SHP77 treated with DMSO at 0.1 percent for 48 hours (cell line): ENCODE measurements around the gene ARF1.

ENCODE experiments used
- DNase-seq: peaks from one replicate; lab custom pipeline; 2025; lab: John Stamatoyannopoulos, UW

ARF1 gene

GRCh38 chr1:228088586-228089498, 6.3 kb downstream of the ARF1 start:
- DNase-seq, result no peak

DNA sequence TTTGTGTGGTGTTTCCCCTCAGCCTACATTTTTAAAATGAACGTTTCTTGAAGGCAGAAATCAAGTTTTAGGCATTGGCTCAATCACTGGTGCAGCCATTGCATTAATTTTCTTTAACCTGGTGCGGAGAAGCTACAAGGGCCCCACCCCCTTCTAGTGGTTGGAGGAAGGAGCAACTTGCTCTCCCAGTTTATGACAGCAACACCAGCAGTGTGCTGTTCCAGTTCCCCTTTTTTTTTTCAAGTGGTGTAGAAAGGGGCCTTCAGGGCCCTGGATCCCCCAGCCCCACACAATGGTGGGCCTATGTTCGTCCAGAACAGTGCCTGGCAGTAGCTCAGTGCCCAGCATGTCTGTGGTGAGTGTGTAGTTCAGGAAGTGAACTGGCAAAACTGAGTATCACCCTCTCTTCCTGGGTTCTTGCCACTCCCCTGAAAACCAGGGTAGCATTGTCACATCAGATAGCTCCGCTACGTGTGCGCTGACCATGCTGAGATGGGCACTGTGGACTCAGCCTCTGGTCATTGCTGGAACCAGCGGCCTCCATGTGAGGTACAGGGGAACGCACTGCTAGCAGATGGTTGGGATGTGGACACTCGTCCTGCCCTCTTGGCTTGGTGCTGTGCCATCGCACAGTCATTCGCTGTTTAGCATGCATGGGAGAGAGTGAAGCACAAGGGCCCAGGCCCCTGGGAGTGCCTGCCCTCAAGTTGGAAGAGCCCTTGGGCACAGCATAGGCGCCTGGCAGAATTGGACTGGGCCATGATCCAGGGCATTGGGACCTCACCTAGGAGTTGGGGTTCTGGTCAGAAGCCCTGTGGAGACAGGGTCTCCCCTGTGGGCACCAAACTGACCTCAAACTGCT, 7.2 kb downstream of the ARF1 start:
- DNase-seq, result no peak

GRCh38 chr1:228090613-228091081, 8.1 kb downstream of the ARF1 start:
- DNase-seq, result no peak

GRCh38 chr1:228091084-228091483, 8.6 kb downstream of the ARF1 start:
- DNase-seq, result no peak

- no peak for DNase-seq
These were observed 10.0 kb downstream of the ARF1 start for GRCh38 chr1:228092342-228093049.

GRCh38 chr1:228093050-228093906, 10.8 kb downstream of the ARF1 start:
- DNase-seq, result no peak

DNA sequence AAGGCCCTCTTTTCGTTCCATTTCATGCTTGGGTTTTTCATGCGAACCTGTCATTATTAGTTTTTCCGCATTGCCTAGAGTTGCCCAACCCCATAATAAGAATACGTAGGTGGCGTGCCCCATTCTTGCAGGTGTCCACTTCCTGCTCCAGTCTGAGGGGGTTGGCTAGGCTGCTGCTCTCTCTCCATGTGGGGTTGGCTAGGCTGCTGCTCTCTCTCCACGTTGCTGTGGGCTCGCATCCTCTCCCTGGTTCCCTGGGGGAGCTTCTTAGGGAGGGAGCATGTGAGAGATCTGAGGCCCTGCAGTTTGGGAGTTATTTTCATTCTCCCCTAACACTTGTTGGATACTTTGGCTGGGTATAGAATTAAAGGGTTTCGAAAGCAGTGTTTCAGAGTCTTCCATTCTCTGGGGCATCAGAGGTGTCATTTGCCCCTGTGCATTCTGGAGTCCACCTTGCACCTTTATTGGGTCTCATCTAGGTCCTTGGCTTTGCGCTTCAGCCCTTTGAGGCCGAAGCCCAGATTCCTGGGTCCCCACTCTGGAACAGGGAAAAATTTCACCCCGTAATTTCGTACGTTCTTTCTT, 12.0 kb downstream of the ARF1 start:
- DNase-seq, result no peak

GRCh38 chr1:228095161-228095560, 12.7 kb downstream of the ARF1 start:
- no peak for DNase-seq

DNA sequence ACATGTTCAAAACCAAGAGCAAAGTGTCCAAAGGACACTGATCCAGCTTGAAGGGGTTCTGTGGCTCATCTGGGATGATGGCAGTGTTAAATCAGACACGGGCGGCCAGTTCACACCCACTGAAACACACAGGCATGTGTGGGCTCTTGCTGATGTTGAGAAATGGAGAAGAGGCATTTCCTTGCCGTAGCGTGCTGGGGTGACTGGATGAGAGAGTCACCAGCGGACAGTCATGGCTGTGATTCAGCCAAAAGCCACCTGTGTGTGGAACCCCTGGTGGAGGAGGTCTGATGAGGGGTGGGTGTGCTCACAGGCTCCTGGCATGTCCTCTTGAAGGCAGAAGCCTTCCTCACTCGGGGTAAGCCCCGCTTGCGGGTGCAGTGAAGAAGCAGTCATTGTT, 13.4 kb downstream of the ARF1 start:
- DNase-seq, result no peak

DNA sequence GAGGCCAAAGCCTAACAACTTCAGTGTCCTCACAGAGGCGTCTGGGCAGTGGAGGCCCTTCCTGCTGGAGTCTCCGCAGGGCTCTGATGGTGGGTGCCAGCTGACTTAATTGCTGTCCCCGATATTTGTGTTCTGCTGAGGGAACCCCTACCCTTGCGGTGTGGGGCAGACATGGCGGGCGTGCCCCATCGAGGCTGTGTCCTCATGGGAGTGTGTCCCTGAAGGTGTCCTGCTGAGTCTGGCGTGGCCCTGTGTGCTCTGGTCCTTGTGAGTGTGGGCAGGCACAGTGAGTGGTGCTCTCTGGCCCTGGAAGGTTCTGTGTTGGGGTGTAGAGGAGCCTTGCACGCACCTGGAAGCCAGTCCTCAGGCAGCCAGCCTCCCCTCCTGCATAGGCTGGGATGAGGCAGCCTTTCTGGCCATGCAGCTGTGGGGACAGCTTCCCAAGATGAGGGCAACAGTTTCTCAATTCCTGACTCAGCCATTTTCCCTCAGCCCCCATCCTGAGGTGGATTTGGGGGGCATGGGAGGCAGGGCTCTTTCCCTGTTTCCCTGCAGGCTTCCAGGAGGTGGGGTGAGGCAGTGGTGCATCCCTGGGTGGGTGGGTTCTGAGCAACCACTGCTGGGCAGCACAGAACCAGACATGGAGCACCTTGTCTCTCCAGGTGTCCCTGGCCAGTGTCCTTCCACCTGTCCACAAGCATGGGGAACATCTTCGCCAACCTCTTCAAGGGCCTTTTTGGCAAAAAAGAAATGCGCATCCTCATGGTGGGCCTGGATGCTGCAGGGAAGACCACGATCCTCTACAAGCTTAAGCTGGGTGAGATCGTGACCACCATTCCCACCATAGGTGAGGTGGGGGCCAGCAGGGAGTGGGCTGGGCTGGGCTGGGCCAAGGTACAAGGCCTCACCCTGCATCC, 14.2 kb downstream of the ARF1 start:
- no peak for DNase-seq

- no peak for DNase-seq
These were observed 15.0 kb downstream of the ARF1 start for GRCh38 chr1:228097333-228098081.

GRCh38 chr1:228098323-228098931, 15.9 kb downstream of the ARF1 start:
- DNase-seq, result no peak

DNA sequence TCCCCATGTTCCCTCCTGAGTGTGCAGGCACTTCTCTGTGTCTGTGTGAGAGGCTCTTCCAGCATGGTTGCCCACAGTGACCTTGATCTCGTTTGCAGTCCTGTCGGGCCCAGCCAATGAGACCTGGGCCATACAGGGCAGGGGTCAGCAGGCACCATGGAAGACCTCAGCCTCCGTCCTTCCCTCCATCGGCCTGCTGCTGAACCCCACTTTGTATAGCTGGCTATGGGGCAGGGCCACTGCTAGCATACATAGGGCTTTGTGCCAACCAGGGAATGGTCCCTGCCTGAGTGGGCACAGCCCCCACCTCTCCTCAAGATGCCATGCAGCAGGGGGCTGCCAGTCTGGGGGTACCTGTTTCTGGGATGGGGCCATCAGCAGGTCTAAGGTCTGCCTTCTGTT, 16.8 kb downstream of the ARF1 start:
- DNase-seq, result no peak

DNA sequence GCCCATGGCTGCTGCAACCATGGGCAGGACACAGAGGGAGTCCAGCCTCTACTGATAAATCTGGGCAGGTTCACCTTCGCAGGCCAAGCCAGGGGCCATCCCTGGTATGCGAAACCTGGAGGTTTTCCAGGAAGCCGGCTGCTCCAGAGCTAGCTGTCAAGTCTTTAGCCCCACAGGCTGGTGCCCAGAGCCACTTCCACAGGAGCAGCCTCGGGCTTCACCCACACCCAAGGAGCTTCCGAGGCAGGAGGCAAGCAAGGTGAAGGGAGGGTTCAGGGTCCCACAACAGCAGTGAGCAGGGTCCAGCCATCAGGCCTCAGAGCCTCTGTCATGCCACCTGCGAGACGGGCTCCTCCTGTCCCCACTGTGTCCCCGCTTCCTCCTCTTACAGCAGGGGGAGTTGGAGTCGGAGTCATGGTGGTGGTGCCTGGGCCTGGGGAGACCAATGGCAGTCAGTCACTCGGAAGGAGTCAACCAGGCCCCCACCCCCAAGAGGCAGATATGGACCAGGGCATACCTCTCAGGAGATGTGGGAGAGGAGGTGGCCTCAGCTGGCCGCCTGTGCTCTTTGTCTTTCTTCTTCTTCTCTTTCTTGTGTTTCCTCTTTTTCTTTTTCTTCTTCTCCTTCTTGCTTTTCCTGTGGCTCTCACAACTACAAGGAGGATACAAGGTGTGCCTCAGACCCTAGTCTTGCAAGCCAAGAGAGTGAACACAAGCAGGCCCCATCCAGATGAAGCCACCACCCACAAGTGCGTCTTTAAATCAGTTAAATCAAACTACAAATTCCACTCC, 18.5 kb downstream of the ARF1 start:
- DNase-seq, result no peak

GRCh38 chr1:228101614-228101993, 19.1 kb downstream of the ARF1 start:
- no peak for DNase-seq

DNA sequence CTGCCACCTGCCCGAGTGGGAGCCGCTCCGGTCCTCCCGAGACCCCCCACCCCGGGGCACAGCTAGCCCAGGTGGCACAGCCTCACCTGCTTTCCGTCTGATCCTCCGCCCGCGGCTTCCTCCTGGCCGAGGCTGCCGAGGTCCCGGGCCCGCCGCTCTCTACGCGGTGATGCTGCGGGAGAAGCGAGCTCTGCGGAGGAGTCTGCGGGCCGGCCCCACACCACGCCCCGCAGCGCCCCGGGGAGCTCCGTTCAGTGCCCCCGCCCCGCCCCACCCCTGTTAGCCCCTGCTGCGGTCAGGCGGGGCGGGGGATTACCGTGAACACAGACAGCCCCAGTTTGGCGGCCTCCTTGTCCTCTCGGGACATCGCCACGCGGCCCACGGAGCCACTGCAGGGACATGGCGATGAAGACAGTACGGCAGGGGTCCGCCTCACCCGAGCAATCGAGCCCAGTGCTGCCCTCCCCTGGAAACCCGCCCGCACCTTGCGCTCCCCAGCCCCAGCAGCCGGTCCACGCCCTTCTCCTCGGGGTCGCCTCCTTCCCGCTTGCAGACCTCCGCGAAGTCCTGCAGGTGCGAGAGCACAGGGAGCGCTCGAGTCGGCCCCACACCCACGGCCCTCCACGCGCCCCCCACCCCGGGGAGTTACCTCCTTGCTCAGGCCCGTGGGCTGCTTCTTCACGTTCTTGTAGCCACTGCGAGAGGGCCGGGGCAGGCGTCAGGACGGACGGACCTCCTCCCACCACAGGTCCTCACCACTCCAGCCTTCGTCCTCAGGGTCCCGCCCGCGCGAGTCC, 19.7 kb downstream of the ARF1 start:
- DNase-seq, result peak; percentile 9
